GM11168 (cell line): ENCODE data around the gene PRKCA.

Experiments
- in situ Hi-C: fragments of 300-500 bp; cut with MboI; formaldehyde crosslinking; loops from one replicate; pipeline ENCODE4 v1.12.0; 2022; ENCODE audit warnings: low sequenced_read_pairs; ENCODE audit not compliant: unreplicated experiment

PRKCA gene

DNA sequence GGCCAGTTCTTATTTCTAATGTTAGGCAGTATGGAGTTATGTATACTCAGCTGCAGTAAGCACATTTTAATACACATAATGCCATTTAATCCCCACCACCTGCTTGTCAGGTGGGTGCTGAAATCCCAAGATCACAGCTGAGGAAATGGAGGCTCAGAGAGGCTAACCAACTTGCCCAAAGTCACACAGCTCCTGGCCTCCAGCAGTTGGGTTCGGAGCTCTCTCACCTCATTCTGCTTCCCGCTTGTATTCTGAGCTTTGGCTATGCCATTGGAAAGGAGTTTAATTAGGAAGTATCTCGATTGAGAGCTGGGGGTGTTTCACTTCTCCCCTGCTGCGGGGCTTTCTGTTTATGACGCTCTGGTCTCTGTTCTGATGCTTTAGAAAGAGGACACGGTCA, 459.9 kb downstream of the PRKCA start:
- in situ Hi-C loops = no loop called here

DNA sequence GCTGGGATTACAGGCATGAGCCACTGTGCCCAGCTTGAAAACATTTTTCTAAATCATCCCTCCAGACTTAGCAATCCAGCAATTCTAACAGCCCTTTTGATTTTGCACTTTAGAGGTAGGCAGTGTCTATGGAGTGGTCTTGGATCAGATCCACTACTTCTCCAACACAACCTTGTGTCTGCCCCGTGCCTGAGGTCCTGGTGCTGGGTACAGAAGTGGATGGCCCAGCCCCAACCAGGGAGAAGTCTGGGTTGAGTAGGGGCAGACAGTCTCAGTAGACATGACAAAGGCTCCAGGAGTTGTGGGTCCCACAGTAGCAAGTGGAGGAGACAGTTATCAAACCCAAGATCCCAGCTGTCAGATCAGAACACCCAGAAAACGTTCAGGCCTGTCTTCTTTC, 460.6 kb downstream of the PRKCA start:
- in situ Hi-C loops = no loop called here

GRCh38 chr17:66764506-66764905, 462.1 kb downstream of the PRKCA start:
- in situ Hi-C loops = no loop called here

GRCh38 chr17:66767154-66767933, 464.9 kb downstream of the PRKCA start:
- in situ Hi-C loops = no loop called here

DNA sequence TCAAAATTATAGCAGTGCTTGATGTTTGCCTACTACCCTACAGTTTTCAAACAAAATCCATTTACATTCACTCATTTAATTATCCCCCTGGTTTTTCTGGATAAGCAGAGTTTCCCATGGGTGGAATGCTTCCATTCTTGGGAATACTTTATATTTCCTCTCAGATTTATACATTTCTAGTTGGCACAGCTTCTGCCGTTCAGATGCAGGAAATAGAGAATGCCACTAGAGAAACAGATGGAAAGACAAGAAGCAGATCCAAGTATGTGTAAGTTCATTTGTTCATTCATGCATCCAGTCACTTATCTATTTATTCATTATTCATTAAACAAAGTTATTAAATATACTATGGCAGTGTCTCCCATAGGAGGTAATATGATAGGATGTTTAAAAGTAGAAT, 467.5 kb downstream of the PRKCA start:
- in situ Hi-C loops = no loop called here

DNA sequence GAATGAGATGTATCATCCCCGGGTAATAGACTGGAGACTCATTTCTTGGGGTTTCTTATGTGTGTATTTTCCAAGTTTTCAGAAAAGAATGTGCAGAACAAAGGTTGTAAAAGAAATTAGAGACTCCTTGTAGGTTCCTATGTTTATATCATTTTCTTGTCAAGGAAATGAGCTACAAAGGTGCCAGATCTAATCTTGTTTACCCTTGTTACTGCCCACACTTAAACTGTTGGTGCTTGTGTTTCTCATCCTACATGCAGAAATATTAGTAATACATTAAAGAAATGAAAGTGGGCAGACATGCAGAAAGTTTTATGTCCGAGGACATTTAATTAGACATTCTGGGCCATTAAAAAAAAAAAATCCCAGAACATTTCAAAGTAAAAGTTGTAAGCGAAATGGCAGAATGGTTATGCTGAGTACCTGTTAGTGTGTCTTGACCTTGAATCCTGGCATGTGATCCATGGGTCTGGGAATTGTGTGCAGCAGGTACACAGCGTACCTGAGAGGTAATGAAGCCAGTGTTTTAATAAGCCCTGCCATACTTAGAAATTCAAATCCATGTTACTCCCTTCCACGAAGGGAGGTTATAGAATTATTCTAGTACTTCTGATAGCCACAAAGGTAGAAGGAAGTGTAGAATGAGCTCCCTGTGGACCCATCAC, 469.9 kb downstream of the PRKCA start:
- in situ Hi-C loops = no loop called here

DNA sequence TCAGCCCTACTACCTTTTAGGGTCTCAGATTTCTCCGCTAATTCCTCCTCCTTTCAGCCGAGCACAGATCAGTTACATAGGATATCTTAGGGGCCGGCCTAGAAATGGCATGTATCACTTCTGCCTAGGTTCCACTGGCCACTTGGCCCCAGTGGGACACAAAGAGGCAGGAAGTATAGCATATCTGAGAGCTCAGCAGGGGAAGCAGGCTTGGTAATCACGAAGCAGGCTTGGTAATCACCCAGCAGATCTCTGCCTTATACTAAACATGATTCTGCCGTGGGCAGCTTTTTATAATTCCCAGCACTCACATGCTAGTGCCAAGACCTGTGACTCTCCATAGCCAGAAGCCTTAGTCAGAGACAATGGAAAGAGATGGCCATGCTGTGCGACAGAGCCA, 472.9 kb downstream of the PRKCA start:
- in situ Hi-C loops = no loop called here

DNA sequence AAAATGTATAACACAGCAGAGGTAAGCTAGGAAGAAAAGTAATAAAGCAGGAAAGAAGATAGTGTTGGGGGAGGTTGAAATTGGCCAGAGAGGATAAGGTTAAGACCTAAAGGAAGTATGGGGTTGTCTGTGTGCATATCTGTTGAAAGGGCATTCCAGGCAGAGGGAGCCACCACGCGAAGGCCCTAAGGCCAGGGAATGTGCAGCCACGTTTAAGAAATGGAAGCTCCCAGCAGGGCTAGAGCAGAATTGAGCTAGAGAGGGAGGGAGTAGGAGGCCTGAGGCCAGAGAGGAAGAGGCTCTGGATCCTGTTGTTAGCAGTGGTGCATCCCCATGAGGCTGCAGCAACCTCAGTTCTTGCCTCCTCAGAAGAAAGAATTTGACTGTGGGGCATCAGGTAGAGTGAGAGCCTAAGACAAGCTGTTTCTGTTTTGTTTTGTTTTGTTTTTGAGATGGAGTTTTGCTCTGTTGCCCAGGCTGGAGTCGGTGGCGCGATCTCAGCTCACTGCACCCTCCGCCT, 473.5 kb downstream of the PRKCA start:
- in situ Hi-C loops = no loop called here

- in situ Hi-C loops = no loop called here
Measured at GRCh38 chr17:66776999-66777688, 474.7 kb downstream of the PRKCA start.

GRCh38 chr17:66777689-66778225, 475.3 kb downstream of the PRKCA start:
- in situ Hi-C loops = no loop called here

- in situ Hi-C loops = no loop called here
Measured at GRCh38 chr17:66778531-66779236, 476.3 kb downstream of the PRKCA start.

- in situ Hi-C loops = no loop called here
Measured at GRCh38 chr17:66779237-66779606, 476.8 kb downstream of the PRKCA start.

DNA sequence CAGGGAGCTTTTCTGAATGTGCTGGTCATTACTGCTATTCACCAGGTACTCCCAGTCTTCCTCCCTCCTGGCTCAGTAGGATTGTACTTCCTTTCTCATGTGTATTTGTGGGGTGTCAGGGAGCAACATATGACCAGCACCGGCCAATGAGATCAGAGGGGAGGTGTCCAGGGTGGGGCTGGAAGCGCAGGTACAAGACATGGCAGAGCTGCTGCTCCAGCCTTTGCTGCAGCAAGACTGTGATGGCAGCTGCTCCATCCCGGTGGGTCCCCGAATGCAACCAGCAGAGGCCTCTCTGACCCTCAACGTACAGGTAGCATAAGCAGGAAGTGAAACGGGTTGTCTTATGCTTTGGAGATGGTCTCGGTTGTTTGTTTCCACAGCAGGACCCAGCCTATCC, 478.7 kb downstream of the PRKCA start:
- in situ Hi-C loops = no loop called here

- in situ Hi-C loops = no loop called here
Measured at GRCh38 chr17:66782851-66783250, 480.4 kb downstream of the PRKCA start.

DNA sequence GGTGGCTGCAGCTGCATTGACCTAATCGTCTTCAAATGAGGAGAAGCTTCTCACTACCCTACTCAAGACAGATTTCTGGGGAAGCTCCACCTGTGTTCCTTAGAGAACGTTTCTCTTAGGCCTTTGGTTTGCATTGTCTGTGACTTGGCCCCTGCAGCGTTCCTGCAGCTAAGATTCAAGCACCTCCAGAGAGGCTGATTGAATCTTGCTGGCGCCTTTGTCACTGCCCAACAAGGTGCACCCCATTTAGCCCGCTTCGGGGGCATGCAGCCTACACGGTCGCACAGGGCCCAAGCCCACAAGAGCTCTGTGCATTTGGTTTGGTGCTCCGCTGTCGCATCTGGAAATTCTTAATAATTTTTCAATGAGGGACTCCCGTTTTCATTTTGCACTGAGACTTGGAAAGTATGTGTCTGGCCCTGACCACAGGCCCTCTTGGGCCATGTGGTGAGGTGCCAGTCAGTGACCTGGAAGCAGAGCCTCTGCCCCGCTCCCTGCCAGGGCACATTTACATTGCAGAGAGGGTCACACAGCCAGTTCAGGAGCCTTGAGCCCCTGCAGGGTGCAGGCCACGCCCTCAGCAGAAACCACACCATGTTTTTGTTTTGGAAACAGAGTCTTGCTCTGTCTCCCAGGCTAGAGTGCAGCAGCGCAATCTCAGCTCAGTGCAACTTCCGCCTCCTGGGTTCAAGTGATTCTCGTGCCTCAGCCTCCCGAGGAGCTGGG, 481.4 kb downstream of the PRKCA start:
- in situ Hi-C loops = no loop called here

DNA sequence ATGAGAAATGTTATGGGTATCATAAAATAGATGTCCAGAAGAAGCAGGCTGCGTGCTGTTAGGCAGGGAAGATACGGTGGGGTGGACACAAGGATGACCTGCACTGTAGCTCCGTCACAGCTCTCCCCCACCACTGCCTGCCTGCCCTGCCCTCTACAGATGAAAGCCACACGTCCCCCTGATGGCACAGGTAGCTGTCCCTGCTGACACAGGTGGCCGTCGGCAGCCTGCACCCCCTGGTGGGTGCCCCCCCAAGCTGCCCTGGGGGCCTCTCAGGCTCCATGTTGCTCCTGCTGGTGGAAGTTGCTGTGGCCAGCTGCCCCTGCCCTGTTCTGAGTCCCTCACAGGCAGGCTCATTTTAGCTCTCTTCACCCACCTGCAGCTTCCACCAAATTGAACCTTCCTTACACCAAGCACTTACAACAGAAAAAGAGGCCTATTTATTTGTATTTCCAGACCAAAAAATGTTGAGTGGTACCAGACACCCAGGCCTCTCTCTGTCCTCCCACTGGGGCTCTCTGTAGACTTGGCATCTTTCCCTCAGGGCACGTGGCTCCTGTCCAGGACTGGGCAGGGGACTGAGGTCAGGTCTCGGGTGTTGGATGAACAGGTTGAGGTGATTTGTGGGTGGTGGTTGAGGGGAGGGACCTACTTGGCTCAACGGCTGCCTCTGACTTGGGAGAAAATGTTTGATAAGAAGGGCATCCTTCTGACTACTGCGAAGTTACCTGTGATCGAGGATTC, 482.4 kb downstream of the PRKCA start:
- in situ Hi-C loops = no loop called here

GRCh38 chr17:66786107-66786506, 483.7 kb downstream of the PRKCA start:
- in situ Hi-C loops = no loop called here

- in situ Hi-C loops = no loop called here
Measured at GRCh38 chr17:66787914-66788313, 485.5 kb downstream of the PRKCA start.

DNA sequence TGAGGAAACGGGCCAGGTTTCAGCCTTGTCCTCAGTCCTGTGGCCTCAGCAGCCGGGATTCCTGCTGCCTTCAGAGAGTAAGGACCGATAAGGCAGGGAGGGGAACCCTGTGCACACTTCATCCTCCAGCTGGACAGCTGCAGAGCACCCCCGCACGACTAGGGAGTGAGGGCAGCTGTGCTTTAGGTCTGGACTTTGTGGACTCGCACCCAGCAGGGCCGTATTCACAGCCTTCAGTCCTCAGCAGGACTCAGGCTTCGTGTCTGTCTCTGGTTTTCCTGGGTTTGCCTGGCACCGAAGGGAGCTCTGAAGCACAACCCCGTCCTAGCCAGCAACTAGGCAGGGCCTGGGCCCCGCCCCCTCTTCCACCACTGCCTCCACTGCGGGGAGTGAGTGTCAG, 486.7 kb downstream of the PRKCA start:
- in situ Hi-C loops = no loop called here
